Parathyroid adenoma (tissue), 2 donors: ENCODE data around the gene CAV1.

Experiments used
- H2AFZ ChIP-seq: fragments of 300-600 bp; sonication (generic); one replicate; pipeline ENCODE4 v1.7.0; 2017; ENCODE audit warnings: antibody characterized with exemption, mild to moderate bottlenecking
- H3K27ac ChIP-seq: fragments of 300-600 bp; sonication (generic); one replicate; pipeline ENCODE4 v1.7.0; 2017
- H3K27me3 ChIP-seq: fragments of 300-600 bp; sonication (generic); one replicate; pipeline ENCODE4 v1.7.0; 2017; ENCODE audit warnings: low read length; ENCODE audit not compliant: control insufficient read depth, insufficient read depth
- H3K36me3 ChIP-seq: fragments of 300-600 bp; sonication (generic); one replicate; pipeline ENCODE4 v1.7.0; 2017; ENCODE audit warnings: low read length; ENCODE audit not compliant: control insufficient read depth, insufficient read depth
- H3K4me1 ChIP-seq: fragments of 300-600 bp; sonication (generic); one replicate; pipeline ENCODE4 v1.7.0; 2017; ENCODE audit warnings: control low read depth
- H3K4me2 ChIP-seq: fragments of 300-600 bp; sonication (generic); one replicate; pipeline ENCODE4 v1.7.0; 2017; ENCODE audit warnings: low read length
- H3K4me3 ChIP-seq: fragments of 300-600 bp; sonication (generic); one replicate; pipeline ENCODE4 v1.7.0; 2017; ENCODE audit warnings: low read depth, low read length
- H3K79me2 ChIP-seq: fragments of 300-600 bp; sonication (generic); one replicate; pipeline ENCODE4 v1.7.0; 2017; ENCODE audit warnings: control low read depth
- H3K9ac ChIP-seq: fragments of 300-600 bp; sonication (generic); one replicate; pipeline ENCODE4 v1.7.0; 2017; ENCODE audit warnings: mild to moderate bottlenecking
- H3K9me3 ChIP-seq: fragments of 300-600 bp; sonication (generic); one replicate; pipeline ENCODE4 v1.7.0; 2017; ENCODE audit warnings: low read length; ENCODE audit not compliant: control insufficient read depth
- TF ChIP-seq, protein P1 (sequence below): fragments of 300-600 bp; sonication (generic); IDR thresholded peaks from one replicate; pipeline ENCODE4 v1.7.0; 2017; ENCODE audit warnings: antibody characterized with exemption, mild to moderate bottlenecking
- donor health status: primary hyperparathyroidism.

CAV1 gene

DNA sequence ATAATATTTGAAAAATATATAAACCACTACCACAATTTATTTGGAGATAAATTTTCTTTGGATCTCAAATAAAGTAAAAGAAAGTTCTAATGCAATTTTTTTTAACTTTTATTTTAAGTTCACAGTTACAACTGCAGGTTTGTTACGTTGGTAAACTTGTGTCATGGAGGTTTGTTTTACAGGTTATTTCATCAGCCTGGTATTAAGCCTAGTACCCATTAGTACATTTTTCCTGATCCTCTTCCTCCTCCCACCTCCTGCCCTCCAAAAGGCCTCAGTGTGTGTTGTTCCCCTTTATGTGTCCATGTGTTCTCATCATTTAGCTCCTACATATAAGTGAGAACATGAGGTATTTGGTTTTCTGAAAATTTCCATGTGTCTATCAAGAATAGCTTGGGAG, 54.5 kb downstream of the CAV1 start:
- no peak overlapping the region for H3K4me2 ChIP-seq
- TF ChIP-seq, protein P1, sequence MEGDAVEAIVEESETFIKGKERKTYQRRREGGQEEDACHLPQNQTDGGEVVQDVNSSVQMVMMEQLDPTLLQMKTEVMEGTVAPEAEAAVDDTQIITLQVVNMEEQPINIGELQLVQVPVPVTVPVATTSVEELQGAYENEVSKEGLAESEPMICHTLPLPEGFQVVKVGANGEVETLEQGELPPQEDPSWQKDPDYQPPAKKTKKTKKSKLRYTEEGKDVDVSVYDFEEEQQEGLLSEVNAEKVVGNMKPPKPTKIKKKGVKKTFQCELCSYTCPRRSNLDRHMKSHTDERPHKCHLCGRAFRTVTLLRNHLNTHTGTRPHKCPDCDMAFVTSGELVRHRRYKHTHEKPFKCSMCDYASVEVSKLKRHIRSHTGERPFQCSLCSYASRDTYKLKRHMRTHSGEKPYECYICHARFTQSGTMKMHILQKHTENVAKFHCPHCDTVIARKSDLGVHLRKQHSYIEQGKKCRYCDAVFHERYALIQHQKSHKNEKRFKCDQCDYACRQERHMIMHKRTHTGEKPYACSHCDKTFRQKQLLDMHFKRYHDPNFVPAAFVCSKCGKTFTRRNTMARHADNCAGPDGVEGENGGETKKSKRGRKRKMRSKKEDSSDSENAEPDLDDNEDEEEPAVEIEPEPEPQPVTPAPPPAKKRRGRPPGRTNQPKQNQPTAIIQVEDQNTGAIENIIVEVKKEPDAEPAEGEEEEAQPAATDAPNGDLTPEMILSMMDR: no peak
- H3K4me3 ChIP-seq: no peak overlapping the region
- H3K9ac ChIP-seq: no peak overlapping the region
- H2AFZ ChIP-seq: no peak overlapping the region
- H3K9me3 ChIP-seq: no peaks in the 10 kb centered on the region
- H3K79me2 ChIP-seq: no peaks in the 10 kb centered on the region
- no peak overlapping the region for H3K27ac ChIP-seq
- H3K4me1 ChIP-seq: no peaks in the 10 kb centered on the region
- H3K27me3 ChIP-seq: no peaks in the 10 kb centered on the region
- H3K36me3 ChIP-seq: no peaks in the 10 kb centered on the region

GRCh38 chr7:116579835-116580234, 55.0 kb downstream of the CAV1 start:
- no peak overlapping the region for H3K27ac ChIP-seq
- H3K4me2 ChIP-seq: no peak overlapping the region
- H3K79me2 ChIP-seq: no peaks in the 10 kb centered on the region
- no peaks in the 10 kb centered on the region for H3K36me3 ChIP-seq
- H2AFZ ChIP-seq: no peak overlapping the region
- no peaks in the 10 kb centered on the region for H3K27me3 ChIP-seq
- no peaks in the 10 kb centered on the region for H3K4me1 ChIP-seq
- H3K9me3 ChIP-seq: no peaks in the 10 kb centered on the region
- H3K4me3 ChIP-seq: no peak overlapping the region
- TF ChIP-seq, protein P1: no peak
- no peak overlapping the region for H3K9ac ChIP-seq

DNA sequence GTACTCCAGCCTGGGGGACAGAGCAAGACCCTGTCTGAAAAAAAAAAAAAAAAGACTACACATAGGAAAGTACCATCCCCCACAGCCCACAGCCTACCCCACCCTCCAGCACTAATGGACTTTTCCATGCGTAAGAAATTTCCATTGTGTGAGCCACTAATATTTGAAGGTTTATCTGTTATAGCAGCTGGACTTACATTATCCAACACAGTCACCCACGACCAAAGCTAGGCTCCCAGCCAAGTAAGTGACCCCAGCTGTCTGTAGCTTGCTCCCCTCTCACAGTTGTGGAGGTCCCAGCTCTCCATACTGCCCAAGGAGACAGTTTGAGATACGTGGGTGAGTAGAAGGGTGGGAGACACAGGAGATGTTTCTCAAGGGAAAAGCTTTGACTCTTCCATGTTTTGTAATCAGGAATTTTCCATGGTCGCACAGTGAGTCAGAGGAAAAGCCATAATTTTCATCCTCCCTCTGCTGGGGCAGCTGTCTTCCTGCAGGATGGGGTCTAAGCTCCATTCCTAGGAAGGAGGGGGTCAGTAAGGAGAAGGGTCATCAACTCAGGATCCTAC, 57.4 kb downstream of the CAV1 start:
- no peaks in the 10 kb centered on the region for H3K4me1 ChIP-seq
- H3K27ac ChIP-seq: no peak overlapping the region
- TF ChIP-seq, protein P1: no peak

GRCh38 chr7:116582806-116583444, 58.1 kb downstream of the CAV1 start:
- no peak overlapping the region for H3K9ac ChIP-seq
- H3K27me3 ChIP-seq: no peaks in the 10 kb centered on the region
- no peaks in the 10 kb centered on the region for H3K9me3 ChIP-seq
- no peaks in the 10 kb centered on the region for H3K4me1 ChIP-seq
- TF ChIP-seq, protein P1: no peak
- H3K4me2 ChIP-seq: no peak overlapping the region
- no peak overlapping the region for H3K4me3 ChIP-seq
- H2AFZ ChIP-seq: peak overlapping the region; percentile 30
- H3K79me2 ChIP-seq: no peaks in the 10 kb centered on the region
- H3K36me3 ChIP-seq: no peaks in the 10 kb centered on the region
- no peak overlapping the region for H3K27ac ChIP-seq

More for the DNA sequence above, 57.4 kb downstream of the CAV1 start:
- Histone ChIP-seq H2AFZ (no peak overlapping the region), H3K4me3 (no peak overlapping the region), H3K27me3 (no peaks in the 10 kb centered on the region), H3K79me2 (no peaks in the 10 kb centered on the region), H3K36me3 (no peaks in the 10 kb centered on the region), H3K9ac (no peak overlapping the region), H3K9me3 (no peaks in the 10 kb centered on the region), H3K4me2 (no peak overlapping the region)

DNA sequence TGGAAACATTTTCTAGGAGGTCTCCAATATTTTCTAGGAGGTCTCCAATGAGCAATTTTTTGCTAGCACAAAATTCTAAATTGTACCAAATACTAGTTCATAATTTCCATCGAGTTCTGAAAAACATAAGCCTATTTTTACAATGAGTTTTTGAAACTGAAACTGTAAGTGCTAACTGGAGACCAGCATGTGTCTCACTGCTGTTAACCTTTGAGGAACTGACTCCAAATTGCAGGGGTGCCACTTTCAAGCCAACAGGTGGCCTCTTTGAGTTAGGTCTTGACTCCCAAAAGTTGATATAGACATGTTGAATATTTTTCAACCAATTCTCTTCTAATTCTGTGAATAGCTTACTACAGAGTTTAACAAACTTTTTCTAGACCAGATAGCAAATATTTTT, 58.8 kb downstream of the CAV1 start:
- Histone ChIP-seq H3K9me3 (no peaks in the 10 kb centered on the region), H3K27me3 (no peaks in the 10 kb centered on the region), H3K4me3 (no peak overlapping the region), H3K27ac (no peak overlapping the region), H3K4me1 (no peaks in the 10 kb centered on the region), H3K36me3 (no peaks in the 10 kb centered on the region), H2AFZ (no peak overlapping the region), H3K9ac (no peak overlapping the region), H3K4me2 (no peak overlapping the region), H3K79me2 (no peaks in the 10 kb centered on the region)
- TF ChIP-seq, protein P1: no peak
